ENCODE results near the gene SOWAHA. TPM values are rescaled to one million over a fixed set of nuclear protein-coding genes. Genes with fewer than 3 reads are reported as not detected.

Gene SOWAHA
- total RNA-seq, 1 donor from 2014 or later, result not detected

GRCh38 chr5:132787076-132787475 is 26.0 kb upstream of the SOWAHA start:
- Histone ChIP-seq H3K79me2 (ENCODE audit: low read depth) (no peaks in the 10 kb centered on the region), H4K20me1 (ENCODE audit: low read depth) (no peaks in the 10 kb centered on the region), H3K36me3 (no peaks in the 10 kb centered on the region), H3K4me3 (no peak overlapping the region), H3K27me3 (peaks cover 5% of the 10 kb centered on the region), H3K9me3 (ENCODE audit: low read depth) (no peaks in the 10 kb centered on the region), H3F3A (ENCODE audit: low read depth) (no peaks in the 10 kb centered on the region), H3K27ac (no peak overlapping the region), H3K9ac (no peak overlapping the region), H2AFZ (replicated peaks) (no peak overlapping the region), H3K4me1 (no peaks in the 10 kb centered on the region), H3K4me2 (no peak overlapping the region)
- Mint-ChIP-seq H3K4me1 (peaks cover 3% of the 10 kb centered on the region), H3K4me3 (no peak overlapping the region), H3K27ac (no peak overlapping the region), H3K27me3 (ENCODE audit: insufficient read depth, low read depth) (peaks cover 2% of the 10 kb centered on the region), H3K9me3 (no peaks in the 10 kb centered on the region), H3K36me3 (no peaks in the 10 kb centered on the region)
- DNase-seq (ENCODE audit: low spot score), result no peak
- no peak for TF ChIP-seq EZH2phosphoT487 (IDR thresholded peaks at IDR 0.05)
- no peak for TF ChIP-seq EZH2 (IDR thresholded peaks at IDR 0.05)
- TF ChIP-seq CTCF (IDR thresholded peaks at IDR 0.05), result no peak

DNA sequence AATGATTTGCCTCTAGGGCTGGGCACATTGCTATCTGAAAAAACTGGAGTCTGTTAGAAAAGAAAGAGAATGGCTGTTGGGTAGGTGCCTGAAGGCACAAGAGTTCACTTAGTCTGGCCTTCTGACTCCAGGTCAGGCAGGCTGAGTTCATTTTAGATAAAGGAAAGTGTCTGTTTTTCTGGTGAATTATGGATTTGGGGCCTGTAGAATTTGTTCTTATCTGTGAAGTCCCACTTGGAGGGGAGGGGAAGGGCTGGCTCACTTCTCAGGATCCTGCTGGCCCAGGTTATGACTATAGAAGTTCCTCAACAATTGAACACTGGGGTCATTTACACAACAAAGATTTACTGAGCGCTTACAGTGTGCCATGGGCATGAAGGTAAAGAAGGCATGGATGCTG is 24.6 kb upstream of the SOWAHA start:
- Histone ChIP-seq H3K27me3 (no peaks in the 10 kb centered on the region), H2AFZ (replicated peaks) (no peak overlapping the region), H3F3A (ENCODE audit: low read depth) (no peaks in the 10 kb centered on the region), H3K9ac (no peak overlapping the region), H4K20me1 (ENCODE audit: low read depth) (no peaks in the 10 kb centered on the region), H3K9me3 (ENCODE audit: low read depth) (no peaks in the 10 kb centered on the region), H3K4me3 (no peak overlapping the region), H3K27ac (no peak overlapping the region), H3K4me2 (no peak overlapping the region), H3K79me2 (ENCODE audit: low read depth) (no peaks in the 10 kb centered on the region), H3K36me3 (no peaks in the 10 kb centered on the region), H3K4me1 (no peaks in the 10 kb centered on the region)
- DNase-seq (ENCODE audit: low spot score), result no peak
- Mint-ChIP-seq H3K9me3 (no peaks in the 10 kb centered on the region), H3K4me1 (peaks cover 3% of the 10 kb centered on the region), H3K4me3 (no peak overlapping the region), H3K27me3 (ENCODE audit: insufficient read depth, low read depth) (peaks cover 2% of the 10 kb centered on the region), H3K36me3 (no peaks in the 10 kb centered on the region), H3K27ac (peak overlapping the region; percentile 23)
- no peak for TF ChIP-seq CTCF (IDR thresholded peaks at IDR 0.05)
- TF ChIP-seq EZH2phosphoT487 (IDR thresholded peaks at IDR 0.05), result no peak
- no peak for TF ChIP-seq EZH2 (IDR thresholded peaks at IDR 0.05)

DNA sequence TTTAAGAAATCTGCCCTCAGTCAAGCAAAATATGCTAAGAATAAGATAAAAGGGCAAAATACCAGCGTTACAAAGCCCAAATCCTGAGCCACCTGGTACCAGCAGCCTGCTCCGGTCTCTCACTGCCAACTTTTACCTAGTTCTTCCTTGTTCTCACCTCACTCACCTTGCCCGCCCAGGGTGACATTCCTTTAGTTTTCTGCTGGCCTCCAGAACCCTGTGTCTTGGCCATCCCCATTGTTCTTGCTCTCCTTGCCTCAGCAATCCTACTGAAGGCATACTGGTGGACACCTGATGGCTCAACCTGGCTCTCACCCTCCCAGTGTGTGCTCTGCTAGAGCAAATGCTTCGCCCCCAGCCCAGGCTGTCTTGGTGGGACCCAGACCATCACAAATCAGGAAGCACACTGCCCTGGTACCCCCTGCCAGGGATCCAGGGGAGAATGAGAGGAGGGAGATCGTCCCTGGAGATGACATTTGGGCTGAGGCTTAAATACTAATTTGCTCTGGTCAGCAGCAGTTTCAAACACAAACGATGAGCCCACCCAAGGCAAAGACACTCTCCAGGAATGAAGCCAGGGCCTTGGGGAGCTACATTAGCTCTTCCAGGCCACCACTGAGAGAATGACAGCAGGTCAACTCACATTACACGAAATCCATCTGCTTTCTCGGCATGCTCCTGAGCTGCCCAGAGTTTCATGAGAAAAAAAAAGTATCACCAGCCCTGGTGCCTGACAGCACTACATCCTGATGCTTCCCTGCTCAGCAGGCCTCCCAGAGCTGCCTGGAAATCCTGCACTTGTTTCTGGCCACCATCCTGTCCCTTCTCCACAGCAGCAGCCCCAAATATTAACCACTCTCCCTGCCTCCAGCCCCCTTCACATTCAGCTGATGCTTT is 23.9 kb upstream of the SOWAHA start:
- Histone ChIP-seq H3K9me3 (ENCODE audit: low read depth) (no peaks in the 10 kb centered on the region), H3K4me2 (no peak overlapping the region), H3F3A (ENCODE audit: low read depth) (no peaks in the 10 kb centered on the region), H3K27me3 (no peaks in the 10 kb centered on the region), H2AFZ (replicated peaks) (no peak overlapping the region), H3K4me3 (no peak overlapping the region), H3K9ac (no peak overlapping the region), H3K4me1 (no peaks in the 10 kb centered on the region), H3K79me2 (ENCODE audit: low read depth) (no peaks in the 10 kb centered on the region), H4K20me1 (ENCODE audit: low read depth) (no peaks in the 10 kb centered on the region), H3K36me3 (no peaks in the 10 kb centered on the region), H3K27ac (no peak overlapping the region)
- TF ChIP-seq EZH2phosphoT487 (IDR thresholded peaks at IDR 0.05), result no peak
- TF ChIP-seq EZH2 (IDR thresholded peaks at IDR 0.05), result no peak
- TF ChIP-seq CTCF (IDR thresholded peaks at IDR 0.05), result no peak
- Mint-ChIP-seq H3K4me1 (peaks cover 3% of the 10 kb centered on the region), H3K27ac (no peak overlapping the region), H3K9me3 (no peaks in the 10 kb centered on the region), H3K36me3 (no peaks in the 10 kb centered on the region), H3K27me3 (ENCODE audit: insufficient read depth, low read depth) (peaks cover 2% of the 10 kb centered on the region), H3K4me3 (no peak overlapping the region)
- DNase-seq (ENCODE audit: low spot score), result no peak
